Tibial artery (tissue), 4 donors: Measurements from ENCODE around the gene HCRTR1.
A peak's percentile ranks its signal among the peaks of the same experiment; 100 is the strongest.

ENCODE experiments used
- DNase-seq, 2 donors: peaks; one replicate each; pipeline ENCODE4 v3.0.0-alpha.2; 2019
- H3K27ac ChIP-seq, 2 donors: fragments of 200-600 bp; sonication (generic) in 1 of 2; 1 replicate in 1 of 2; 2 replicates in 1 of 2; pipeline ENCODE4 v1.5.1; 2018 to 2019; ENCODE audit warnings: mild to moderate bottlenecking in 1 of 2
- H3K27me3 ChIP-seq, 2 donors: fragments of 200-600 bp; sonication (generic) in 1 of 2; one replicate each; pipeline versions ENCODE4 v1.5.1 to v1.6.0; 2016 to 2019
- H3K36me3 ChIP-seq, 3 donors: fragments of 200-600 bp; sonication (generic) in 2 of 3; one replicate each; pipeline ENCODE4 v1.5.1; 2016 to 2019; ENCODE audit warnings: mild to moderate bottlenecking in 2 of 3
- H3K4me1 ChIP-seq, 4 donors: fragments of 200-600 bp; sonication (generic) in 2 of 4; 1 replicate in 3 of 4; 2 replicates in 1 of 4; pipeline ENCODE4 v1.5.1; 2016 to 2019
- H3K4me3 ChIP-seq, 2 donors: fragments of 200-600 bp; sonication (generic) in 1 of 2; 1 replicate in 1 of 2; 2 replicates in 1 of 2; pipeline ENCODE4 v1.5.1; 2018 to 2019; ENCODE audit warnings: mild to moderate bottlenecking in 2 of 2
- H3K9me3 ChIP-seq, 3 donors: fragments of 200-600 bp; sonication (generic) in 1 of 3; one replicate each; pipeline ENCODE4 v1.5.1; 2016 to 2019
- intact Hi-C: fragments of 100-400 bp; cut with DNase I; formaldehyde crosslinking; loops from one replicate; pipeline ENCODE4 v1.15.0; 2023; ENCODE audit warnings: low total_unique reads
- TF ChIP-seq, protein P1 (sequence below), 2 experiments: fragments of 200-600 bp in 1 of 2; fragments of 450-650 bp in 1 of 2; IDR thresholded peaks; one replicate each; pipeline ENCODE4 v1.5.1; 2017 to 2019; ENCODE audit warnings: antibody characterized with exemption in 2 of 2, mild to moderate bottlenecking in 1 of 2, moderate library complexity in 1 of 2

HCRTR1 gene

DNA sequence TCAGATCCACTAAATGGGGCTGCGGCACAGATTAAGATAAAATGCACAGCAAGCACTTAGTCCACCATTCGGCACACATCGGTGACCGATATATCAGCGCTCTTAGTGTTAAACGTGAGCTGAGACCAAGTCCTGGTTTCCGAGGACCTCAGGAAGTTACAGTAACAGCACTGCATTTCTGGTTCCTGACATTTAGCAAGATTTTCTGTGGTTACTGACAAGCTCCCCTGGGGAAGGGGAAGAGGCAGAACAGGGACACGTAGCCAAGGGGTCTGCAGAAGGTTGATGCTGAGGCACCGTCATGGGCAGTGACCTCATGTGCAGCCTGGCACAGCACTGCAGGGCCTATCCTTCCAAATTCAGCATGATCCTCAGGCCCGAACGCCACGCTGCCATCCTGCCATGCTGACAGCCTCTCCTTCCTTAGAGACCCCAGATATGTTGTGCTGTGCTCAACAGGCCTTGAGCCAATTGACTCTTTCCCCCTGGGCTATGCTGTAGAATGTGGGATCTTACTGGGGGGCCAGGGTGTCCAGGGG, 40.6 kb downstream of the HCRTR1 start:
- Histone ChIP-seq H3K27ac (no peak overlapping the region), H3K27me3 (no peaks in the 10 kb centered on the region), H3K36me3 (peaks cover 4 to 95% (median 36%) of the 10 kb centered on the region in 3 donors), H3K4me3 (no peak overlapping the region), H3K9me3 (no peaks in the 10 kb centered on the region), H3K4me1 (peaks cover 0 to 18% (median 12%) of the 10 kb centered on the region in 4 donors)
- TF ChIP-seq, protein P1, sequence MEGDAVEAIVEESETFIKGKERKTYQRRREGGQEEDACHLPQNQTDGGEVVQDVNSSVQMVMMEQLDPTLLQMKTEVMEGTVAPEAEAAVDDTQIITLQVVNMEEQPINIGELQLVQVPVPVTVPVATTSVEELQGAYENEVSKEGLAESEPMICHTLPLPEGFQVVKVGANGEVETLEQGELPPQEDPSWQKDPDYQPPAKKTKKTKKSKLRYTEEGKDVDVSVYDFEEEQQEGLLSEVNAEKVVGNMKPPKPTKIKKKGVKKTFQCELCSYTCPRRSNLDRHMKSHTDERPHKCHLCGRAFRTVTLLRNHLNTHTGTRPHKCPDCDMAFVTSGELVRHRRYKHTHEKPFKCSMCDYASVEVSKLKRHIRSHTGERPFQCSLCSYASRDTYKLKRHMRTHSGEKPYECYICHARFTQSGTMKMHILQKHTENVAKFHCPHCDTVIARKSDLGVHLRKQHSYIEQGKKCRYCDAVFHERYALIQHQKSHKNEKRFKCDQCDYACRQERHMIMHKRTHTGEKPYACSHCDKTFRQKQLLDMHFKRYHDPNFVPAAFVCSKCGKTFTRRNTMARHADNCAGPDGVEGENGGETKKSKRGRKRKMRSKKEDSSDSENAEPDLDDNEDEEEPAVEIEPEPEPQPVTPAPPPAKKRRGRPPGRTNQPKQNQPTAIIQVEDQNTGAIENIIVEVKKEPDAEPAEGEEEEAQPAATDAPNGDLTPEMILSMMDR (IDR thresholded peaks at IDR 0.05) = no peak
- intact Hi-C loops = no loop called here
- no peak for DNase-seq

- Histone ChIP-seq H3K27me3 (no peaks in the 10 kb centered on the region), H3K4me1 (peaks cover 0 to 18% (median 12%) of the 10 kb centered on the region in 4 donors), H3K4me3 (no peak overlapping the region), H3K27ac (peak overlapping the region in 1 of 2 donors; percentile 2), H3K9me3 (no peaks in the 10 kb centered on the region), H3K36me3 (peaks cover 4 to 88% (median 30%) of the 10 kb centered on the region in 3 donors)
- intact Hi-C loops = no loop called here
- no peak for DNase-seq
- TF ChIP-seq, protein P1 (IDR thresholded peaks at IDR 0.05) = no peak
Observed at GRCh38 chr1:31658721-31659120, 41.2 kb downstream of the HCRTR1 start.

DNA sequence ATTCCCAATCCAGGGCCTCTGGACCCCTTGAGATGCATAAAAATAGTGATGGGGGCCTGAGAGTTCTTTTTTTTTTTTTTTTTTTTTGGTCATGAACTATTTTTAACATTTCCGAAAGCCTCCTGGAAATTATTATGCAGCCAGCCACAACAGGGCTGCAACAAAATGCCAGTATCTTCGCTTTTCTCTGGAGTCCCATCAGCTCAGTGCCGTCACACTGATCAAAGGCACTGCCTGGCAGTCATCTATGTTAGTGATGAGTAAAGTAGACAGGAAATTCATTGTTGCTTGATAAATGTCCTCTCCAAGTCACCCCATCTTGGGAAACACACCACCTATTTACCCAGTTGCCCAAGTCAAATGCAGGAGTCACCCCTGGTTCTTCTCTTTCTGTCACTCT, 42.4 kb downstream of the HCRTR1 start:
- H3K27me3 ChIP-seq = no peaks in the 10 kb centered on the region
- peaks cover 0 to 18% (median 12%) of the 10 kb centered on the region in 4 donors for H3K4me1 ChIP-seq
- TF ChIP-seq, protein P1 (IDR thresholded peaks at IDR 0.05) = no peak
- no peaks in the 10 kb centered on the region for H3K9me3 ChIP-seq
- H3K27ac ChIP-seq = peak overlapping the region; percentile 41 to 42
- DNase-seq = no peak
- peaks cover 4 to 81% (median 21%) of the 10 kb centered on the region in 3 donors for H3K36me3 ChIP-seq
- no peak overlapping the region for H3K4me3 ChIP-seq
- intact Hi-C loops = loop anchor here (5.0 to 10.0 kb wide), 3 partner anchors 47 to 415 kb away; partner anchors contain the start of gene TMEM39B

GRCh38 chr1:31660871-31661455, 43.5 kb downstream of the HCRTR1 start:
- H3K27ac ChIP-seq = peak overlapping the region; percentile 25 to 42
- intact Hi-C loops = loop anchor here (5.0 to 10.0 kb wide), 3 partner anchors 46 to 414 kb away; partner anchors contain the start of gene TMEM39B
- peaks cover 0 to 18% (median 12%) of the 10 kb centered on the region in 4 donors for H3K4me1 ChIP-seq
- no peaks in the 10 kb centered on the region for H3K27me3 ChIP-seq
- H3K36me3 ChIP-seq = peaks cover 4 to 81% (median 21%) of the 10 kb centered on the region in 3 donors
- TF ChIP-seq, protein P1 (IDR thresholded peaks at IDR 0.05) = no peak
- no peak overlapping the region for H3K4me3 ChIP-seq
- no peaks in the 10 kb centered on the region for H3K9me3 ChIP-seq
- DNase-seq = no peak

- intact Hi-C loops = loop anchor here (2.0 to 10.0 kb wide), 4 partner anchors 45 to 413 kb away; partner anchors contain the start of gene TMEM39B
Observed at GRCh38 chr1:31661856-31662255, 44.4 kb downstream of the HCRTR1 start.

More at GRCh38 chr1:31661856-31662255, 44.4 kb downstream of the HCRTR1 start:
- H3K27ac ChIP-seq = peak overlapping the region; percentile 42 to 45
- no peaks in the 10 kb centered on the region for H3K9me3 ChIP-seq
- H3K36me3 ChIP-seq = peaks cover 4 to 76% (median 21%) of the 10 kb centered on the region in 3 donors
- no peak for DNase-seq
- peaks cover 0 to 25% (median 18%) of the 10 kb centered on the region in 4 donors for H3K4me1 ChIP-seq
- TF ChIP-seq, protein P1 (IDR thresholded peaks at IDR 0.05) = no peak
- no peaks in the 10 kb centered on the region for H3K27me3 ChIP-seq
- H3K4me3 ChIP-seq = no peak overlapping the region
